ENCODE measurements around the gene TIAM1. TPM values are rescaled to one million over a fixed set of nuclear protein-coding genes. Genes with fewer than 3 reads are reported as not detected.

The TIAM1 gene
- total and polyA plus RNA-seq, 11 donors: 0.31 to 9.4 (median 1.1) TPM

GRCh38 chr21:31084689-31085088 lies 259.4 kb downstream of the TIAM1 start:
- Histone ChIP-seq H3K4me3 (no peak overlapping the region), H3K27ac (no peak overlapping the region), H3K9me3 (no peaks in the 10 kb centered on the region), H3K4me1 (peaks cover 0 to 5% (median 0%) of the 10 kb centered on the region in 12 donors), H3K36me3 (no peaks in the 10 kb centered on the region), H3K27me3 (no peaks in the 10 kb centered on the region)
- no peak for DNase-seq
- no peak for ATAC-seq
- intact Hi-C loops (cut with DNase I): loop anchor here (5.0 to 10.0 kb wide), 9 partner anchors 247 to 1042 kb away; partner anchors contain the start of genes KRTAP15-1 (in 7 of the 10) and KRTAP23-1 (in 4 of the 10)
- no peak for TF ChIP-seq POLR2A (IDR thresholded peaks at IDR 0.05)
- no peak for TF ChIP-seq CTCF (IDR thresholded peaks at IDR 0.05)
- 62 to 72% (median 67%) methylated on average over 6 of the region's 6 CpGs for WGBS, 4 donors

- DNase-seq: no peak
These were observed 265.3 kb downstream of the TIAM1 start for GRCh38 chr21:31078796-31079195.

GRCh38 chr21:31078216-31078615 lies 265.8 kb downstream of the TIAM1 start:
- no peaks in the 10 kb centered on the region for H3K36me3 ChIP-seq
- DNase-seq (no peak), ATAC-seq (no peak)
- WGBS, 4 donors: 92 to 96% (median 93%) methylated on average over 4 of the region's 4 CpGs
- no peak overlapping the region for H3K27ac ChIP-seq
- TF ChIP-seq CTCF (IDR thresholded peaks at IDR 0.05) (no peak), POLR2A (IDR thresholded peaks at IDR 0.05) (no peak)
- no peaks in the 10 kb centered on the region for H3K27me3 ChIP-seq
- H3K9me3 ChIP-seq: no peaks in the 10 kb centered on the region
- intact Hi-C loops (cut with DNase I): loop anchor here in 2 of 10 donors (10.0 kb wide), 2 partner anchors 63 to 333 kb away; partner anchors contain the start of gene KRTAP21-2 (in 1 of the 2)
- no peaks in the 10 kb centered on the region for H3K4me1 ChIP-seq
- no peak overlapping the region for H3K4me3 ChIP-seq

More at GRCh38 chr21:31078796-31079195, 265.3 kb downstream of the TIAM1 start:
- H3K4me3 ChIP-seq: no peak overlapping the region
- intact Hi-C loops (cut with DNase I): loop anchor here in 2 of 10 donors (10.0 kb wide), 2 partner anchors 64 to 334 kb away; partner anchors contain the start of gene KRTAP21-2 (in 1 of the 2)
- no peak overlapping the region for H3K27ac ChIP-seq
- no peak for ATAC-seq
- H3K27me3 ChIP-seq: no peaks in the 10 kb centered on the region
- TF ChIP-seq CTCF (IDR thresholded peaks at IDR 0.05) (no peak), POLR2A (IDR thresholded peaks at IDR 0.05) (no peak)
- H3K36me3 ChIP-seq: no peaks in the 10 kb centered on the region
- no peaks in the 10 kb centered on the region for H3K4me1 ChIP-seq
- 55 to 70% (median 61%) methylated on average over 4 of the region's 4 CpGs for WGBS, 4 donors
- H3K9me3 ChIP-seq: no peaks in the 10 kb centered on the region

GRCh38 chr21:31075848-31076247 lies 268.2 kb downstream of the TIAM1 start:
- Histone ChIP-seq H3K4me3 (no peak overlapping the region), H3K36me3 (no peaks in the 10 kb centered on the region), H3K27me3 (peaks cover 0 to 3% (median 0%) of the 10 kb centered on the region in 9 donors), H3K4me1 (no peaks in the 10 kb centered on the region), H3K27ac (no peak overlapping the region), H3K9me3 (no peaks in the 10 kb centered on the region)
- intact Hi-C loops (cut with DNase I): loop anchor here in 2 of 10 donors (10.0 kb wide), 2 partner anchors 61 to 331 kb away; partner anchors contain the start of gene KRTAP21-2 (in 1 of the 2)
- TF ChIP-seq POLR2A (IDR thresholded peaks at IDR 0.05) (no peak), CTCF (IDR thresholded peaks at IDR 0.05) (no peak)
- no peak for ATAC-seq
- no peak for DNase-seq
- 91 to 94% (median 92%) methylated on average over 6 of the region's 6 CpGs for WGBS, 4 donors

All from heart left ventricle (tissue), 16 donors.